HEK293 (cell line): ENCODE measurements around the gene TP53BP2.

Experiments used
- GLI2 ChIP-seq: fragments of 450-650 bp; formaldehyde crosslinking; IDR thresholded peaks from 2 replicates; pipeline ENCODE4; 2017; ENCODE audit warnings: missing biosample characterization, missing genetic modification characterization, low read depth, borderline replicate concordance
- GLIS1 ChIP-seq: fragments of 450-650 bp; formaldehyde crosslinking; IDR thresholded peaks from 2 replicates; pipeline ENCODE4 v1.5.1; 2016; ENCODE audit warnings: missing biosample characterization, missing genetic modification characterization
- HIC1 ChIP-seq: fragments of 450-650 bp; formaldehyde crosslinking; IDR thresholded peaks from 2 replicates; pipeline ENCODE4 v1.5.1; 2016; ENCODE audit warnings: missing biosample characterization, missing genetic modification characterization
- HOXA7 ChIP-seq: sonication (generic); formaldehyde crosslinking; IDR thresholded peaks from 2 replicates; pipeline ENCODE4 v1.8.1; 2022; ENCODE audit warnings: missing genetic modification reagents, borderline replicate concordance
- KLF16 ChIP-seq: fragments of 450-650 bp; formaldehyde crosslinking; IDR thresholded peaks from 2 replicates; pipeline ENCODE4 v1.5.1; 2017; ENCODE audit warnings: missing biosample characterization, missing genetic modification characterization
- OVOL3 ChIP-seq: fragments of 450-650 bp; formaldehyde crosslinking; IDR thresholded peaks from 2 replicates; pipeline ENCODE4 v1.5.1; 2016; ENCODE audit warnings: missing biosample characterization, missing genetic modification characterization
- PRDM6 ChIP-seq: fragments of 450-650 bp; formaldehyde crosslinking; IDR thresholded peaks from 2 replicates; pipeline ENCODE4 v1.5.1; 2017; ENCODE audit warnings: missing biosample characterization, missing genetic modification characterization
- TCF7L2 ChIP-seq: IDR thresholded peaks from 2 replicates; pipeline ENCODE4 v1.6.1; 2011; ENCODE audit warnings: low read depth, mild to moderate bottlenecking, inconsistent platforms, low read length, moderate library complexity, borderline replicate concordance
- WT1 ChIP-seq: fragments of 450-650 bp; formaldehyde crosslinking; IDR thresholded peaks from 2 replicates; pipeline ENCODE4 v1.5.1; 2016; ENCODE audit warnings: missing biosample characterization, missing genetic modification characterization
- ZFP41 ChIP-seq: fragments of 450-650 bp; formaldehyde crosslinking; IDR thresholded peaks from 2 replicates; pipeline ENCODE4 v1.5.1; 2016; ENCODE audit warnings: missing biosample characterization, missing genetic modification characterization, borderline replicate concordance
- ZNF10 ChIP-seq: fragments of 450-650 bp; formaldehyde crosslinking; IDR thresholded peaks from 2 replicates; pipeline ENCODE4 v1.5.1; 2017; ENCODE audit warnings: missing biosample characterization, missing genetic modification characterization
- ZNF112 ChIP-seq: fragments of 450-650 bp; formaldehyde crosslinking; IDR thresholded peaks from 2 replicates; pipeline ENCODE4 v1.5.0; 2017; ENCODE audit warnings: missing biosample characterization, missing genetic modification characterization
- ZNF140 ChIP-seq: fragments of 450-650 bp; formaldehyde crosslinking; IDR thresholded peaks from 2 replicates; pipeline ENCODE4 v1.5.1; 2016; ENCODE audit warnings: missing biosample characterization, missing genetic modification characterization
- ZNF146 ChIP-seq: fragments of 450-650 bp; formaldehyde crosslinking; IDR thresholded peaks from 2 replicates; pipeline ENCODE4 v1.5.1; 2016; ENCODE audit warnings: missing biosample characterization, missing genetic modification characterization
- ZNF184 ChIP-seq: fragments of 450-650 bp; IDR thresholded peaks from 2 replicates; pipeline ENCODE4 v1.5.1; 2018; ENCODE audit warnings: missing biosample characterization, mild to moderate bottlenecking, missing genetic modification characterization
- ZNF211 ChIP-seq: fragments of 450-650 bp; formaldehyde crosslinking; IDR thresholded peaks from 2 replicates; pipeline ENCODE4 v1.5.1; 2016; ENCODE audit warnings: low read depth, missing biosample characterization, missing genetic modification characterization
- ZNF26 ChIP-seq: fragments of 450-650 bp; formaldehyde crosslinking; IDR thresholded peaks from 2 replicates; pipeline ENCODE4 v1.5.1; 2016; ENCODE audit warnings: missing biosample characterization, missing genetic modification characterization
- ZNF266 ChIP-seq: fragments of 450-650 bp; formaldehyde crosslinking; IDR thresholded peaks from 2 replicates; pipeline ENCODE4 v1.5.1; 2016; ENCODE audit warnings: missing biosample characterization, missing genetic modification characterization, low read depth
- ZNF501 ChIP-seq: fragments of 450-650 bp; formaldehyde crosslinking; IDR thresholded peaks from 2 replicates; pipeline ENCODE4 v1.5.1; 2016; ENCODE audit warnings: missing biosample characterization, missing genetic modification characterization
- ZNF513 ChIP-seq: fragments of 450-650 bp; IDR thresholded peaks from 2 replicates; pipeline ENCODE4 v1.5.1; 2018; ENCODE audit warnings: missing biosample characterization, missing genetic modification characterization
- ZNF529 ChIP-seq: fragments of 450-650 bp; formaldehyde crosslinking; IDR thresholded peaks from 2 replicates; pipeline ENCODE4 v1.5.1; 2017; ENCODE audit warnings: missing genetic modification characterization, missing biosample characterization; ENCODE audit not compliant: insufficient replicate concordance
- ZNF624 ChIP-seq: fragments of 450-650 bp; formaldehyde crosslinking; IDR thresholded peaks from 2 replicates; pipeline ENCODE4 v1.5.1; 2017; ENCODE audit warnings: missing biosample characterization, missing genetic modification characterization
- ZNF639 ChIP-seq: fragments of 450-650 bp; formaldehyde crosslinking; IDR thresholded peaks from 2 replicates; pipeline ENCODE4 v1.5.1; 2016; ENCODE audit warnings: missing biosample characterization, missing genetic modification characterization
- ZNF707 ChIP-seq: fragments of 450-650 bp; formaldehyde crosslinking; IDR thresholded peaks from 2 replicates; pipeline ENCODE4 v1.5.1; 2016; ENCODE audit warnings: missing biosample characterization, missing genetic modification characterization
- ZNF776 ChIP-seq: fragments of 450-650 bp; formaldehyde crosslinking; IDR thresholded peaks from 2 replicates; pipeline ENCODE4 v1.5.0; 2017; ENCODE audit warnings: missing biosample characterization, missing genetic modification characterization, borderline replicate concordance
- ZNF792 ChIP-seq: fragments of 450-650 bp; formaldehyde crosslinking; IDR thresholded peaks from 2 replicates; pipeline ENCODE4 v1.5.1; 2016; ENCODE audit warnings: missing biosample characterization, missing genetic modification characterization
- ZNF830 ChIP-seq: fragments of 450-650 bp; IDR thresholded peaks from 2 replicates; pipeline ENCODE4 v1.5.0; 2018; ENCODE audit warnings: missing biosample characterization, missing genetic modification characterization, low read depth, mild to moderate bottlenecking, moderate library complexity
- ZNF837 ChIP-seq: fragments of 450-650 bp; formaldehyde crosslinking; IDR thresholded peaks from 2 replicates; pipeline ENCODE4 v1.5.1; 2016; ENCODE audit warnings: missing biosample characterization, missing genetic modification characterization
- ZSCAN4 ChIP-seq: fragments of 450-650 bp; formaldehyde crosslinking; IDR thresholded peaks from 2 replicates; pipeline ENCODE4 v1.5.1; 2017; ENCODE audit warnings: missing biosample characterization, missing genetic modification characterization

The TP53BP2 gene

GRCh38 chr1:223845037-223845809 is 524 bp downstream of the TP53BP2 start (continued):
- TF ChIP-seq HIC1 (tag by site-specific recombination) = no peak
- no peak for TF ChIP-seq ZNF707
- no peak for TF ChIP-seq PRDM6
- no peak for TF ChIP-seq ZNF501 (tag by site-specific recombination)
- TF ChIP-seq ZNF26 (tag by site-specific recombination) = no peak
- no peak for TF ChIP-seq ZNF830 (tag by site-specific recombination)
- no peak for TF ChIP-seq OVOL3 (tag by site-specific recombination)
- TF ChIP-seq TCF7L2 = no peak
- TF ChIP-seq ZNF10 (tag by site-specific recombination) = no peak; the same call in 1 of the 2 replicates
- no peak for TF ChIP-seq ZNF140 (tag by site-specific recombination)
- 0 out of 2 replicates have a peak, but pooled peaks have one; percentile 14 for TF ChIP-seq GLIS1
- TF ChIP-seq ZSCAN4 (tag by site-specific recombination) = no peak
- peak; percentile 18; the same call in 1 of the 2 replicates for TF ChIP-seq ZNF513
- no peak for TF ChIP-seq ZNF837 (tag by site-specific recombination)
- no peak for TF ChIP-seq ZNF776 (tag by site-specific recombination)
- TF ChIP-seq ZNF792 (tag by site-specific recombination) = no peak
- TF ChIP-seq HOXA7 (CRISPR knock-in tag) = no peak
- TF ChIP-seq ZNF639 (tag by site-specific recombination) = no peak
- no peak for TF ChIP-seq ZNF529 (tag by site-specific recombination)
- TF ChIP-seq KLF16 (tag by site-specific recombination) = peak; percentile 13; the same call in 1 of the 2 replicates
- TF ChIP-seq GLI2 = no peak
- TF ChIP-seq ZNF112 = no peak
- TF ChIP-seq ZNF146 (tag by site-specific recombination) = no peak
- TF ChIP-seq WT1 (tag by site-specific recombination) = no peak; the same call in none of the 2 replicates
- no peak for TF ChIP-seq ZFP41 (tag by site-specific recombination)
- TF ChIP-seq ZNF266 (tag by site-specific recombination) = no peak
- no peak for TF ChIP-seq ZNF624 (tag by site-specific recombination)
- no peak for TF ChIP-seq ZNF211
- TF ChIP-seq ZNF184 = peak; percentile 81; the same call in 1 of the 2 replicates
